Endodermal cell (in vitro differentiated cells): ENCODE measurements around the gene SUPT4H1. TPM values are rescaled to one million over a fixed set of nuclear protein-coding genes. Genes with fewer than 3 reads are reported as not detected.

Experiments used
- DNase-seq: peaks from one replicate; pipeline ENCODE4 v3.0.0-alpha.2; 2017
- H3K27ac ChIP-seq: 2 replicates; pipeline ENCODE4 v1.5.1; 2013; ENCODE audit warnings: mild to moderate bottlenecking, low read depth, low read length, moderate library complexity
- H3K27me3 ChIP-seq: 2 replicates; pipeline ENCODE4 v1.6.1; 2013; ENCODE audit warnings: mild to moderate bottlenecking, low read length, moderate library complexity; ENCODE audit not compliant: insufficient read depth, control insufficient read depth, poor library complexity, severe bottlenecking
- H3K36me3 ChIP-seq: 2 replicates; pipeline ENCODE4 v1.7.0; 2013; ENCODE audit warnings: mild to moderate bottlenecking, low read length, moderate library complexity; ENCODE audit not compliant: control insufficient read depth, insufficient read depth
- H3K4me1 ChIP-seq: one replicate; pipeline ENCODE4 v1.7.0; 2013; ENCODE audit warnings: low read length; ENCODE audit not compliant: control insufficient read depth, insufficient read depth
- H3K4me3 ChIP-seq: 2 replicates; pipeline ENCODE4 v1.5.1; 2013; ENCODE audit warnings: mild to moderate bottlenecking, low read length, moderate library complexity
- H3K9ac ChIP-seq: 2 replicates; pipeline ENCODE4 v1.6.1; 2013; ENCODE audit warnings: mild to moderate bottlenecking, low read length, moderate library complexity; ENCODE audit not compliant: poor library complexity, severe bottlenecking; ENCODE audit errors: extremely low read depth
- H3K9me3 ChIP-seq: 2 replicates; pipeline ENCODE4 v1.6.1; 2013; ENCODE audit warnings: mild to moderate bottlenecking, low read length, moderate library complexity; ENCODE audit not compliant: control insufficient read depth
- H3K27ac Mint-ChIP-seq: 2 replicates; pipeline ENCODE4 v1.8.0; 2020; ENCODE audit warnings: mixed read lengths
- H3K27me3 Mint-ChIP-seq: 2 replicates; pipeline ENCODE4 v1.8.0; 2021; ENCODE audit warnings: mild to moderate bottlenecking, mixed read lengths; ENCODE audit not compliant: insufficient read depth
- H3K36me3 Mint-ChIP-seq: 2 replicates; pipeline ENCODE4 v1.8.0; 2020; ENCODE audit warnings: low read depth, mixed read lengths
- H3K4me1 Mint-ChIP-seq: 2 replicates; pipeline ENCODE4 v1.8.0; 2020; ENCODE audit warnings: mixed read lengths
- H3K4me3 Mint-ChIP-seq: 2 replicates; pipeline ENCODE4 v1.8.0; 2020; ENCODE audit warnings: mild to moderate bottlenecking, moderate library complexity, mixed read lengths
- H3K9me3 Mint-ChIP-seq: 2 replicates; pipeline ENCODE4 v1.8.0; 2020; ENCODE audit warnings: mild to moderate bottlenecking, mixed read lengths
- CTCF ChIP-seq: fragments of 200-600 bp; sonication (generic); conservative IDR thresholded peaks from 2 replicates; pipeline ENCODE4 v1.5.0; 2021; ENCODE audit warnings: antibody characterized with exemption, mild to moderate bottlenecking
- WGBS, 2 experiments: methylation state at CpG; one replicate each; pipeline versions ENCODE4 v1.1.5 to v1.1.7; 2013; ENCODE audit warnings: missing lambda C conversion rate in 2 of 2, mixed read lengths in 1 of 2; ENCODE audit not compliant: insufficient coverage in 1 of 2, insufficient read length in 1 of 2; 5-methylcytosine and 5-hydroxymethylcytosine counted together
- total RNA-seq, 2 donors: library from RNA; stranded (reverse); fragmentation: NEBNext Ultra II Directional in 1 of 2; extraction: Animal tissue kit (Norgen Biotek cat#: 25700) in 1 of 2; gene quantifications; 2 replicates in 1 of 2; 3 replicates in 1 of 2; pipeline ENCODE4 v1.2.1, GENCODE V29; 2021

Gene SUPT4H1
- total RNA-seq, 2 donors from 2014 or later: 97.2 to 98.8 TPM

GRCh38 chr17:58317421-58318064, 34.5 kb downstream of the SUPT4H1 start:
- Histone ChIP-seq H3K27ac (no peak overlapping the region), H3K4me3 (no peak overlapping the region), H3K9me3 (no peaks in the 10 kb centered on the region), H3K36me3 (no peaks in the 10 kb centered on the region), H3K9ac (no peak overlapping the region), H3K4me1 (no peaks in the 10 kb centered on the region), H3K27me3 (no peaks in the 10 kb centered on the region)
- Mint-ChIP-seq H3K4me3 (no peak overlapping the region), H3K36me3 (peaks cover 11% of the 10 kb centered on the region), H3K4me1 (no peaks in the 10 kb centered on the region), H3K27ac (peak overlapping the region; percentile 39), H3K27me3 (peaks cover 22% of the 10 kb centered on the region), H3K9me3 (no peaks in the 10 kb centered on the region)
- TF ChIP-seq CTCF: peak; percentile 84
- WGBS, 2 experiments: 38 to 46% methylated on average over 3 to 5 of the region's 5 CpGs
- DNase-seq: peak; percentile 92

- no peak for TF ChIP-seq CTCF
- Mint-ChIP-seq H3K27me3 (peaks cover 11% of the 10 kb centered on the region), H3K4me1 (no peaks in the 10 kb centered on the region), H3K36me3 (peaks cover 4% of the 10 kb centered on the region), H3K4me3 (no peak overlapping the region), H3K27ac (no peak overlapping the region), H3K9me3 (no peaks in the 10 kb centered on the region)
- Histone ChIP-seq H3K4me3 (no peak overlapping the region), H3K4me1 (no peaks in the 10 kb centered on the region), H3K27me3 (no peaks in the 10 kb centered on the region), H3K9me3 (no peaks in the 10 kb centered on the region), H3K27ac (no peak overlapping the region), H3K9ac (no peak overlapping the region), H3K36me3 (no peaks in the 10 kb centered on the region)
- DNase-seq: peak; percentile 47
- 86 to 88% methylated on average over 3 to 8 of the region's 8 CpGs for WGBS, 2 experiments
Observed at GRCh38 chr17:58316260-58316960, 35.6 kb downstream of the SUPT4H1 start.

- TF ChIP-seq CTCF: no peak
- Mint-ChIP-seq H3K27me3 (peaks cover 6% of the 10 kb centered on the region), H3K4me3 (no peak overlapping the region), H3K36me3 (peaks cover 4% of the 10 kb centered on the region), H3K4me1 (no peaks in the 10 kb centered on the region), H3K27ac (no peak overlapping the region), H3K9me3 (no peaks in the 10 kb centered on the region)
- H3K36me3 ChIP-seq: no peaks in the 10 kb centered on the region
- no peak overlapping the region for H3K27ac ChIP-seq
- no peak overlapping the region for H3K9ac ChIP-seq
- H3K9me3 ChIP-seq: no peaks in the 10 kb centered on the region
- no peak overlapping the region for H3K4me3 ChIP-seq
- no peak for DNase-seq
- 97% methylated on average over 3 of the region's 4 CpGs; no CpG with 5 or more reads in 1 of the 2 experiments for WGBS, 2 experiments
- H3K27me3 ChIP-seq: no peaks in the 10 kb centered on the region
- no peaks in the 10 kb centered on the region for H3K4me1 ChIP-seq
Observed at GRCh38 chr17:58315750-58316149, 36.3 kb downstream of the SUPT4H1 start.
